Glutamatergic neuron (in vitro differentiated cells): Measurements from ENCODE around the gene ANKH. TPM values are rescaled to one million over a fixed set of nuclear protein-coding genes. Genes with fewer than 3 reads are reported as not detected.
"Not testable (repeated sequence)": the region's sequence is repeated elsewhere in the genome, so short reads cannot be mapped to it uniquely, and the experiment has no call there.

Experiments
- DNase-seq: peaks from one replicate; pipeline ENCODE4 v3.0.0; 2022
- H3K27ac Mint-ChIP-seq: one replicate; pipeline ENCODE4 v1.8.0; 2020; ENCODE audit warnings: mild to moderate bottlenecking, mixed read lengths, inconsistent platforms; ENCODE audit not compliant: unreplicated experiment
- H3K27me3 Mint-ChIP-seq: one replicate; pipeline ENCODE4 v1.8.0; 2020; ENCODE audit warnings: mild to moderate bottlenecking, moderate library complexity, mixed read lengths, inconsistent platforms; ENCODE audit not compliant: unreplicated experiment
- H3K36me3 Mint-ChIP-seq: one replicate; pipeline ENCODE4 v1.8.0; 2020; ENCODE audit warnings: mild to moderate bottlenecking, mixed read lengths, inconsistent platforms; ENCODE audit not compliant: unreplicated experiment
- H3K4me1 Mint-ChIP-seq: one replicate; pipeline ENCODE4 v1.8.0; 2020; ENCODE audit warnings: mild to moderate bottlenecking, low read depth, mixed read lengths, inconsistent platforms; ENCODE audit not compliant: unreplicated experiment
- H3K4me3 Mint-ChIP-seq: one replicate; pipeline ENCODE4 v1.8.0; 2020; ENCODE audit warnings: mild to moderate bottlenecking, mixed read lengths, inconsistent platforms; ENCODE audit not compliant: unreplicated experiment
- H3K9me3 Mint-ChIP-seq: one replicate; pipeline ENCODE4 v1.8.0; 2020; ENCODE audit warnings: mild to moderate bottlenecking, moderate library complexity, mixed read lengths, inconsistent platforms; ENCODE audit not compliant: unreplicated experiment
- total RNA-seq: library from RNA; stranded (reverse); fragmentation: NEBNext Ultra II Directional; extraction: Animal tissue kit (Norgen Biotek cat#: 25700); gene quantifications from one replicate; pipeline ENCODE4 v1.2.1, GENCODE V29; 2021; ENCODE audit not compliant: unreplicated experiment
- TF ChIP-seq, protein P1 (sequence below): fragments of 200-600 bp; sonication (generic); IDR thresholded peaks from one replicate; pipeline ENCODE4 v1.5.0; 2021; ENCODE audit not compliant: partially characterized antibody, unreplicated experiment

ANKH gene
- total RNA-seq, 1 donor from 2014 or later, result 83.3 TPM

DNA sequence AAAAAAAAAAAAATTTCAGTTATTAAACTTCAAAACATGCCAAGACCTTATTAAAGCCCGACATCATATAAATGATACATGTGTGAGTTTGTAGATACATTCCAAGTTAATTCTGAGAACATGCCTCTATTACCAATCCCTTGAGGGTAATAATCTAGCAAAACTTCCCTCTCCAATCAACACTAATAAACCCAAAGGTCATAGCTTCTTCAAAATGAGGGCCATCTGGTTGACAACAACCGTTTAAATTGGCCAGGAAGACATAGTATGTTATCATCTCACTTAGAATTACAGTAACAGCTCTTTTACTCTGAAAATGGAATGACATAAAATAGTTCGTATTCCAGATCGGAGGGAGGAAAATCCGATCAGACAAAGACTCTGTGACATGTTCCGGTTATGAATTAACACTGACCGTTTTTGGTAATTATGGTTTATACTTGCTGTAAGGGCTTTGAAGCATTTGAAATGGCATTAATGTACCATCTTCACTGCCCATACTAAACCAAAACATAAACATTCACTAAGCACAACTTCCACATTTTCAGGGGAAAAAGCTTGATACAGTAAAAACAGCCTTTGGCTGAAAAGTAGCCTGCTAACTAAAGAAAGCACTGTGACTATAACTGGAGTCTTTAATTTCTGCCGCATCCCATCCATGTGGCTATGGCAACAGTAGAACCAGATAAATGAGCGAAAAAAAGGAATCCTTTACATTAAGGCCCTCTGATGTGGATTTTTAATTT is 50.3 kb downstream of the ANKH start:
- Mint-ChIP-seq H3K9me3 (no peaks in the 10 kb centered on the region), H3K36me3 (no peaks in the 10 kb centered on the region), H3K4me3 (no peak overlapping the region), H3K27ac (no peak overlapping the region), H3K27me3 (no peaks in the 10 kb centered on the region), H3K4me1 (peaks cover 23% of the 10 kb centered on the region)
- TF ChIP-seq, protein P1, sequence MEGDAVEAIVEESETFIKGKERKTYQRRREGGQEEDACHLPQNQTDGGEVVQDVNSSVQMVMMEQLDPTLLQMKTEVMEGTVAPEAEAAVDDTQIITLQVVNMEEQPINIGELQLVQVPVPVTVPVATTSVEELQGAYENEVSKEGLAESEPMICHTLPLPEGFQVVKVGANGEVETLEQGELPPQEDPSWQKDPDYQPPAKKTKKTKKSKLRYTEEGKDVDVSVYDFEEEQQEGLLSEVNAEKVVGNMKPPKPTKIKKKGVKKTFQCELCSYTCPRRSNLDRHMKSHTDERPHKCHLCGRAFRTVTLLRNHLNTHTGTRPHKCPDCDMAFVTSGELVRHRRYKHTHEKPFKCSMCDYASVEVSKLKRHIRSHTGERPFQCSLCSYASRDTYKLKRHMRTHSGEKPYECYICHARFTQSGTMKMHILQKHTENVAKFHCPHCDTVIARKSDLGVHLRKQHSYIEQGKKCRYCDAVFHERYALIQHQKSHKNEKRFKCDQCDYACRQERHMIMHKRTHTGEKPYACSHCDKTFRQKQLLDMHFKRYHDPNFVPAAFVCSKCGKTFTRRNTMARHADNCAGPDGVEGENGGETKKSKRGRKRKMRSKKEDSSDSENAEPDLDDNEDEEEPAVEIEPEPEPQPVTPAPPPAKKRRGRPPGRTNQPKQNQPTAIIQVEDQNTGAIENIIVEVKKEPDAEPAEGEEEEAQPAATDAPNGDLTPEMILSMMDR, result no peak
- DNase-seq, result no peak

DNA sequence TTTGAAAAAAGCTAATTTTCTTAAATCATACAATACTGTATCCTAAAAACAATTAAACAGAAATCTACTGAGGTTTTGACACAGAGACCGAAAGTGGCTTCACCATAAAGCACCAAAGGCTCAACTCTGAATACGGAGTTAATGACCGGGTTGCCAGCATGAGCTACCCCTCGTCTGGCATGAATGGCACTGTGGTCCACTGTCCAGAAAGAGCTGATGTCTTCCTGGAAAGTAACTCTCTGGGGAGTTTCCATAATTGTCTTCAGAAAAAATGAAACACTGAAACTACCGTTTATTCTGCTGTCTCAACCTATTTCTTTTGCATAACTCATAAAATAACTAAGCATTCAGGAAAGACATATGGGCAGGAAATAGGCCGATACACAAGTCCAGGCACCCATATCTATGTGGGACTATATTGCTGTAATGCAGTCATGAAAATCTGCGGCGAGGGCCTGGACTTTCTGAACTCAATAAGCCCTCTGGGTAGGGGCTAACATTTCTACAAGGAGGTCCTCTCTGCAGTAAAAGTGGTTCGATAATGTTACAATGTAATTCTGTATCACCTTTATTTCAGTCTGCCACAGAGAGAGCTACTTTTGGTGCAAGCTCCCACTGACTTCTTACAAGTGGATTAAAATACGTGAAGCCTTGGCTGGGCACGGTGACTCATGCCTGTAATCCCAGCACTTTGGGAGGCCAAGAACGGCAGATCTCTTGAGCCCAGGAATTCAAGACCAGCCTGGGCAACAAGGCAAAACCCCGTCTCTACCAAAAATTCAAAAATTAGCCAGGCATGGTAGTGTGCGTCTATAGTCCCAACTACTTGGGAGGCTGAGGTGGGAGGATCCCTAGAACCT is 52.4 kb downstream of the ANKH start:
- Mint-ChIP-seq H3K27me3 (no peaks in the 10 kb centered on the region), H3K27ac (no peak overlapping the region), H3K9me3 (no peaks in the 10 kb centered on the region), H3K4me1 (peaks cover 24% of the 10 kb centered on the region), H3K4me3 (no peak overlapping the region), H3K36me3 (no peaks in the 10 kb centered on the region)
- TF ChIP-seq, protein P1, result no peak
- no peak for DNase-seq

GRCh38 chr5:14817762-14818136 is 53.8 kb downstream of the ANKH start:
- not testable (repeated sequence) for H3K36me3 Mint-ChIP-seq, H3K9me3 Mint-ChIP-seq, H3K27ac Mint-ChIP-seq, H3K27me3 Mint-ChIP-seq, DNase-seq, H3K4me3 Mint-ChIP-seq
- H3K4me1 Mint-ChIP-seq, result peaks cover 24% of the 10 kb centered on the region

DNA sequence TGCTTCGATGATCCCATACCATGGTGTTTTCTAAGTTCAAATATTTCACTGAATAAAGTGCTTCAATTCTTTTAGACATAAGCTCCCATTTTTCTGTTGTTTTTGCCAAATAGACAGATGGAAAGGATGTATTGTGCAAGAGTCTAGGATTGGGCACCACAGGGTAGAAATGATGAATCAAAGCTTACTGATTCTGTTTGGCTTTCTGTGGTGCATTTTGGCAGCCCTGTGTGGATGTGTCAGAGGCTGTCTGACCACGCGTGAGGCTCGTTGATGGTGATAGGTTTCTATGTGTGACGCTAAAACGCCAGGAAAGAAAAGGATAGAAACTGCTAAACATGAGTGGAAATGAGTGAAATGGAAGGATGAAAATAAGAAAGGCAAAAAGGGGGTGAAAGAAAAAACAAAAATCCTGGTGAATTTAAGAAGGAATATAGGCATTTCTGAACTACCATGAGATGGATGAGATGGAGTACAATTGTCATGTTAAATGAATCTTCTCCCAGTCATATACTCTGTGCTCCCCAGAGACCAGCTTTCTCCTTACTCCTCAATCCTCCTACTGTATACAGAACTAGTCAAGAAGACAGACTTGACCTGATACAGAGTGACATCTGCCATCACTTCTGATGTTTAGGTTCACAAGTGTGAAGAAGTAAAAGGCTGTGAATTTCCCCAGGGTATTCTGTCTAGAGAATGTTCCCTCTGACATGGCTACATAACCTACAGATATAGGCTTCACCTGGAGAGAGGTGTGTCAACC is 54.4 kb downstream of the ANKH start:
- DNase-seq, result no peak
- H3K27me3 Mint-ChIP-seq, result no peaks in the 10 kb centered on the region
- H3K27ac Mint-ChIP-seq, result no peak overlapping the region
- H3K36me3 Mint-ChIP-seq, result no peaks in the 10 kb centered on the region
- TF ChIP-seq, protein P1, result no peak
- peaks cover 28% of the 10 kb centered on the region for H3K4me1 Mint-ChIP-seq
- H3K4me3 Mint-ChIP-seq, result no peak overlapping the region
- H3K9me3 Mint-ChIP-seq, result peaks cover 4% of the 10 kb centered on the region

- Mint-ChIP-seq H3K36me3 (no peaks in the 10 kb centered on the region), H3K4me3 (no peak overlapping the region), H3K27me3 (no peaks in the 10 kb centered on the region), H3K27ac (no peak overlapping the region), H3K4me1 (peaks cover 28% of the 10 kb centered on the region), H3K9me3 (peaks cover 4% of the 10 kb centered on the region)
- TF ChIP-seq, protein P1, result no peak
- no peak for DNase-seq
Observed at GRCh38 chr5:14816374-14816998, 55.1 kb downstream of the ANKH start.
